DOHH2 (cell line): ENCODE measurements around the gene ZXDA.
"Not testable (repeated sequence)": the region's sequence is repeated elsewhere in the genome, so short reads cannot be mapped to it uniquely, and the experiment has no call there.

Experiments used
- CTCF ChIP-seq: fragments of 200-600 bp; sonication (generic); IDR thresholded peaks from one replicate; pipeline ENCODE4 v1.5.1; 2014; ENCODE audit warnings: antibody characterized with exemption, mild to moderate bottlenecking, low read depth, low read length; ENCODE audit not compliant: poor library complexity, severe bottlenecking
- EZH2phosphoT487 ChIP-seq: fragments of 200-600 bp; sonication (generic); IDR thresholded peaks from 2 replicates; pipeline ENCODE4 v1.6.1; 2017; ENCODE audit warnings: borderline replicate concordance, mild to moderate bottlenecking, antibody characterized with exemption, low read length, moderate library complexity, mixed read lengths

GRCh38 chrX:57910287-57910912, at the start of gene ZXDA:
- not testable (repeated sequence) for TF ChIP-seq CTCF, EZH2phosphoT487
